MM.1S (cell line): ENCODE data around the gene RAPGEF2.

Experiments used
- CTCF ChIP-seq: fragments of 300-600 bp; sonication (generic); IDR thresholded peaks from 2 replicates; pipeline ENCODE4 v1.5.1; 2016; ENCODE audit warnings: antibody characterized with exemption, low read length, mixed read lengths
- EZH2 ChIP-seq: fragments of 300-600 bp; sonication (generic); optimal IDR thresholded peaks from 2 replicates; pipeline ENCODE3; 2017; ENCODE audit warnings: low read depth, mild to moderate bottlenecking, antibody characterized with exemption, low read length, mixed read lengths
- EZH2phosphoT487 ChIP-seq: fragments of 300-600 bp; sonication (generic); IDR thresholded peaks from 2 replicates; pipeline ENCODE4 v1.6.1; 2018; ENCODE audit warnings: antibody characterized with exemption, low read length

- TF ChIP-seq CTCF: no peak
- no peak for TF ChIP-seq EZH2
- no peak for TF ChIP-seq EZH2phosphoT487
Observed at GRCh38 chr4:159401226-159401712, 298.4 kb downstream of the RAPGEF2 start.
